GM18873 (cell line): ENCODE results near the gene MAEA.
"Not testable (repeated sequence)": the region's sequence is repeated elsewhere in the genome, so short reads cannot be mapped to it uniquely, and the experiment has no call there.

ENCODE experiments used
- ATAC-seq: cut with Tn5 transposase; IDR thresholded peaks from one replicate; pipeline ENCODE4 v1.9.1; 2021; ENCODE audit warnings: mild to moderate bottlenecking, moderate library complexity, moderate number of reproducible peaks; ENCODE audit not compliant: unreplicated experiment, low FRiP score

Gene MAEA

GRCh38 chr4:1277667-1278665, 11.7 kb upstream of the MAEA start:
- no peak for ATAC-seq

- ATAC-seq: no peak
These were observed 10.4 kb upstream of the MAEA start for GRCh38 chr4:1279253-1279652.

- ATAC-seq: no peak
These were observed 6.0 kb upstream of the MAEA start for GRCh38 chr4:1283711-1284110.

- no peak for ATAC-seq
These were observed 4.4 kb upstream of the MAEA start for GRCh38 chr4:1285151-1285789.

GRCh38 chr4:1285790-1286553, 3.7 kb upstream of the MAEA start:
- no peak for ATAC-seq

- no peak for ATAC-seq
These were observed 905 bp upstream of the MAEA start for GRCh38 chr4:1288786-1289185.

- ATAC-seq: no peak
These were observed 680 bp downstream of the MAEA start for GRCh38 chr4:1290165-1290977.

- ATAC-seq: no peak
These were observed 1.4 kb downstream of the MAEA start for GRCh38 chr4:1291091-1291490.

GRCh38 chr4:1291996-1292702, 2.5 kb downstream of the MAEA start:
- no peak for ATAC-seq

GRCh38 chr4:1292703-1293011, 3.0 kb downstream of the MAEA start:
- not testable (repeated sequence) for ATAC-seq

GRCh38 chr4:1293531-1293941, 3.8 kb downstream of the MAEA start:
- ATAC-seq: no peak

- ATAC-seq: no peak
These were observed 4.3 kb downstream of the MAEA start for GRCh38 chr4:1293991-1294390.

- no peak for ATAC-seq
These were observed 4.7 kb downstream of the MAEA start for GRCh38 chr4:1294424-1294823.

GRCh38 chr4:1294891-1295290, 5.2 kb downstream of the MAEA start:
- no peak for ATAC-seq

- no peak for ATAC-seq
These were observed 5.8 kb downstream of the MAEA start for GRCh38 chr4:1295405-1296055.

- no peak for ATAC-seq
These were observed 6.8 kb downstream of the MAEA start for GRCh38 chr4:1296324-1297022.

GRCh38 chr4:1297023-1297395, 7.3 kb downstream of the MAEA start:
- no peak for ATAC-seq

- ATAC-seq: no peak
These were observed 8.0 kb downstream of the MAEA start for GRCh38 chr4:1297456-1298325.
